GM12878 (cell line): ENCODE results near the gene SFI1.

Experiments used
- CEBPB ChIP-seq, 2 experiments: fragments of 150-350 bp in 1 of 2; IDR thresholded peaks; 2 replicates each; pipeline ENCODE4 v1.6.1; 2012 to 2014; ENCODE audit warnings: low read depth in 2 of 2, low read length in 2 of 2, borderline replicate concordance in 1 of 2, inconsistent platforms in 1 of 2
- CHD2 ChIP-seq: IDR thresholded peaks from 2 replicates; pipeline ENCODE4 v1.6.1; 2011; ENCODE audit warnings: low read depth, low read length, improper control_type of control experiment, borderline replicate concordance
- CREM ChIP-seq: IDR thresholded peaks from 2 replicates; pipeline ENCODE4 v1.6.1; 2014; ENCODE audit warnings: antibody characterized with exemption, low read depth
- EED ChIP-seq: sonication (generic); IDR thresholded peaks from 2 replicates; pipeline ENCODE4 v1.6.1; 2016; ENCODE audit warnings: antibody characterized with exemption, low read depth
- NRF1 ChIP-seq: conservative IDR thresholded peaks from 2 replicates; pipeline ENCODE4 v1.6.1; 2011; ENCODE audit warnings: mild to moderate bottlenecking, low read depth, low read length, improper control_type of control experiment
- POLR2AphosphoS5 ChIP-seq: IDR thresholded peaks from 2 replicates; pipeline ENCODE4 v1.6.1; 2011; ENCODE audit warnings: mild to moderate bottlenecking, low read length, inconsistent platforms
- SP1 ChIP-seq: IDR thresholded peaks from one replicate; pipeline ENCODE4 v1.6.1; 2011; ENCODE audit warnings: low read depth, low read length
- SUZ12 ChIP-seq: fragments of 200-600 bp; sonication (generic); IDR thresholded peaks from one replicate; pipeline ENCODE4 v1.6.1; 2018; ENCODE audit warnings: antibody characterized with exemption, mild to moderate bottlenecking; ENCODE audit not compliant: unreplicated experiment
- TCF3 ChIP-seq: IDR thresholded peaks from 2 replicates; pipeline ENCODE4 v1.6.1; 2012; ENCODE audit warnings: low read depth, mild to moderate bottlenecking, low read length, borderline replicate concordance; ENCODE audit not compliant: insufficient read depth
- TF ChIP-seq, protein P1 (sequence below), 3 experiments: IDR thresholded peaks in 2 of 3; conservative IDR thresholded peaks in 1 of 3; 2 replicates each; pipeline ENCODE4 v1.5.1; 2011; ENCODE audit warnings: low read depth in 3 of 3, low read length in 3 of 3, mild to moderate bottlenecking in 3 of 3, control low read depth in 2 of 3, moderate library complexity in 2 of 3, inconsistent platforms in 1 of 3, mixed read lengths in 1 of 3; ENCODE audit not compliant: control insufficient read depth in 2 of 3, insufficient read depth in 1 of 3; ENCODE audit errors: extremely low read depth in 1 of 3
- TF ChIP-seq, protein P2 (sequence below): IDR thresholded peaks from 2 replicates; pipeline ENCODE4 v1.6.1; 2012; ENCODE audit warnings: mild to moderate bottlenecking, low read depth, low read length
- TF ChIP-seq, protein P3 (sequence below): IDR thresholded peaks from 2 replicates; pipeline ENCODE4 v1.6.1; 2012; ENCODE audit warnings: low read length, inconsistent platforms
- TF ChIP-seq, protein P4 (sequence below): IDR thresholded peaks from 2 replicates; pipeline ENCODE4 v1.6.1; 2012; ENCODE audit warnings: low read depth, low read length, improper control_type of control experiment

DNA sequence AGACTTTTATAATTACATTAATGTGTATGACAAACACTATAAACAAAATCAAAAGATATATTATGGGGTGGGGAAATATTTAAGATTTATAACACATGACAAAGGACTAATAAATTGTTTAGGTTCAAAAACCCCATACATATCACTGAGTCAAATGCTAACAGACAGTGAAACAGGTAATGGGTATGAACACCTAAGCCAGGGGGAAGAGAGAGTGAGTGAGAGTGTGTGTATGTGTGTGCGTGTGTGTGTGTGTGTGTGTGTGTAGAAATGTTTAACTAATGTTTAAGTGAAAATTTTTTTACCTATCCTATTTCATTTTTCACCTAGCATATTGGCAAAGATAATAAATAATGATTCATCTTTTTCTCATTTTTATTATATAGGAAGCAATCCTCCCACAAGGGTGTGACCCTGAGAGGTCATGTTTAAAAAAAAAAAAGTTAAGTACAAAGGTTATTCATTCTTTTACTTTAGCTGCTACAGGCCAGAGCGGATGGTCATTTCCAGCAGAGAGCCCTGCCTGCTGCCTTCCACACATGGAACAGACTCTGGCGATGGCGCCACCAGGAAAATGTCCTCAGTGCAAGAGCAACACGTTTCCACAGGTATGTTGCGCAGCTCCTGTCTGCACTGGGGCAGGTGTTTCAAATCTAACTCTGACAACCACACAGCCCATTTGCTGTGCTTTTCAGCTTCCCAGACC is 92.8 kb downstream of the SFI1 start:
- TF ChIP-seq, protein P1, sequence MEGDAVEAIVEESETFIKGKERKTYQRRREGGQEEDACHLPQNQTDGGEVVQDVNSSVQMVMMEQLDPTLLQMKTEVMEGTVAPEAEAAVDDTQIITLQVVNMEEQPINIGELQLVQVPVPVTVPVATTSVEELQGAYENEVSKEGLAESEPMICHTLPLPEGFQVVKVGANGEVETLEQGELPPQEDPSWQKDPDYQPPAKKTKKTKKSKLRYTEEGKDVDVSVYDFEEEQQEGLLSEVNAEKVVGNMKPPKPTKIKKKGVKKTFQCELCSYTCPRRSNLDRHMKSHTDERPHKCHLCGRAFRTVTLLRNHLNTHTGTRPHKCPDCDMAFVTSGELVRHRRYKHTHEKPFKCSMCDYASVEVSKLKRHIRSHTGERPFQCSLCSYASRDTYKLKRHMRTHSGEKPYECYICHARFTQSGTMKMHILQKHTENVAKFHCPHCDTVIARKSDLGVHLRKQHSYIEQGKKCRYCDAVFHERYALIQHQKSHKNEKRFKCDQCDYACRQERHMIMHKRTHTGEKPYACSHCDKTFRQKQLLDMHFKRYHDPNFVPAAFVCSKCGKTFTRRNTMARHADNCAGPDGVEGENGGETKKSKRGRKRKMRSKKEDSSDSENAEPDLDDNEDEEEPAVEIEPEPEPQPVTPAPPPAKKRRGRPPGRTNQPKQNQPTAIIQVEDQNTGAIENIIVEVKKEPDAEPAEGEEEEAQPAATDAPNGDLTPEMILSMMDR (IDR thresholded peaks at IDR 0.05 in 2 of 3, conservative IDR thresholded peaks at IDR 0.05 in 1 of 3; ENCODE audit: control insufficient read depth in 2 of 3, extremely low read depth in 1 of 3, insufficient read depth in 1 of 3, low read depth in 3 of 3, low read length in 3 of 3), result no peak
- no peak for TF ChIP-seq SP1
- TF ChIP-seq, protein P2, sequence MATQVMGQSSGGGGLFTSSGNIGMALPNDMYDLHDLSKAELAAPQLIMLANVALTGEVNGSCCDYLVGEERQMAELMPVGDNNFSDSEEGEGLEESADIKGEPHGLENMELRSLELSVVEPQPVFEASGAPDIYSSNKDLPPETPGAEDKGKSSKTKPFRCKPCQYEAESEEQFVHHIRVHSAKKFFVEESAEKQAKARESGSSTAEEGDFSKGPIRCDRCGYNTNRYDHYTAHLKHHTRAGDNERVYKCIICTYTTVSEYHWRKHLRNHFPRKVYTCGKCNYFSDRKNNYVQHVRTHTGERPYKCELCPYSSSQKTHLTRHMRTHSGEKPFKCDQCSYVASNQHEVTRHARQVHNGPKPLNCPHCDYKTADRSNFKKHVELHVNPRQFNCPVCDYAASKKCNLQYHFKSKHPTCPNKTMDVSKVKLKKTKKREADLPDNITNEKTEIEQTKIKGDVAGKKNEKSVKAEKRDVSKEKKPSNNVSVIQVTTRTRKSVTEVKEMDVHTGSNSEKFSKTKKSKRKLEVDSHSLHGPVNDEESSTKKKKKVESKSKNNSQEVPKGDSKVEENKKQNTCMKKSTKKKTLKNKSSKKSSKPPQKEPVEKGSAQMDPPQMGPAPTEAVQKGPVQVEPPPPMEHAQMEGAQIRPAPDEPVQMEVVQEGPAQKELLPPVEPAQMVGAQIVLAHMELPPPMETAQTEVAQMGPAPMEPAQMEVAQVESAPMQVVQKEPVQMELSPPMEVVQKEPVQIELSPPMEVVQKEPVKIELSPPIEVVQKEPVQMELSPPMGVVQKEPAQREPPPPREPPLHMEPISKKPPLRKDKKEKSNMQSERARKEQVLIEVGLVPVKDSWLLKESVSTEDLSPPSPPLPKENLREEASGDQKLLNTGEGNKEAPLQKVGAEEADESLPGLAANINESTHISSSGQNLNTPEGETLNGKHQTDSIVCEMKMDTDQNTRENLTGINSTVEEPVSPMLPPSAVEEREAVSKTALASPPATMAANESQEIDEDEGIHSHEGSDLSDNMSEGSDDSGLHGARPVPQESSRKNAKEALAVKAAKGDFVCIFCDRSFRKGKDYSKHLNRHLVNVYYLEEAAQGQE, result no peak
- no peak for TF ChIP-seq POLR2AphosphoS5
- TF ChIP-seq EED, result no peak
- no peak for TF ChIP-seq CREM
- TF ChIP-seq, protein P3, sequence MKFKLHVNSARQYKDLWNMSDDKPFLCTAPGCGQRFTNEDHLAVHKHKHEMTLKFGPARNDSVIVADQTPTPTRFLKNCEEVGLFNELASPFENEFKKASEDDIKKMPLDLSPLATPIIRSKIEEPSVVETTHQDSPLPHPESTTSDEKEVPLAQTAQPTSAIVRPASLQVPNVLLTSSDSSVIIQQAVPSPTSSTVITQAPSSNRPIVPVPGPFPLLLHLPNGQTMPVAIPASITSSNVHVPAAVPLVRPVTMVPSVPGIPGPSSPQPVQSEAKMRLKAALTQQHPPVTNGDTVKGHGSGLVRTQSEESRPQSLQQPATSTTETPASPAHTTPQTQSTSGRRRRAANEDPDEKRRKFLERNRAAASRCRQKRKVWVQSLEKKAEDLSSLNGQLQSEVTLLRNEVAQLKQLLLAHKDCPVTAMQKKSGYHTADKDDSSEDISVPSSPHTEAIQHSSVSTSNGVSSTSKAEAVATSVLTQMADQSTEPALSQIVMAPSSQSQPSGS, result no peak
- TF ChIP-seq TCF3, result no peak
- TF ChIP-seq NRF1, result no peak
- TF ChIP-seq, protein P4, sequence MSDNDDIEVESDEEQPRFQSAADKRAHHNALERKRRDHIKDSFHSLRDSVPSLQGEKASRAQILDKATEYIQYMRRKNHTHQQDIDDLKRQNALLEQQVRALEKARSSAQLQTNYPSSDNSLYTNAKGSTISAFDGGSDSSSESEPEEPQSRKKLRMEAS, result no peak
- no peak for TF ChIP-seq CEBPB (IDR thresholded peaks at IDR 0.05; ENCODE audit: borderline replicate concordance in 1 of 2, low read depth in 2 of 2, low read length in 2 of 2)
- no peak for TF ChIP-seq CHD2
- TF ChIP-seq SUZ12, result no peak
